Activated gamma-delta T cell (primary cell): ENCODE data around the gene C15orf39.
"Not testable (repeated sequence)": the region's sequence is repeated elsewhere in the genome, so short reads cannot be mapped to it uniquely, and the experiment has no call there.

ENCODE experiments used
- DNase-seq: peaks from one replicate; lab custom pipeline; 2025; lab: John Stamatoyannopoulos, UW

C15orf39 gene

DNA sequence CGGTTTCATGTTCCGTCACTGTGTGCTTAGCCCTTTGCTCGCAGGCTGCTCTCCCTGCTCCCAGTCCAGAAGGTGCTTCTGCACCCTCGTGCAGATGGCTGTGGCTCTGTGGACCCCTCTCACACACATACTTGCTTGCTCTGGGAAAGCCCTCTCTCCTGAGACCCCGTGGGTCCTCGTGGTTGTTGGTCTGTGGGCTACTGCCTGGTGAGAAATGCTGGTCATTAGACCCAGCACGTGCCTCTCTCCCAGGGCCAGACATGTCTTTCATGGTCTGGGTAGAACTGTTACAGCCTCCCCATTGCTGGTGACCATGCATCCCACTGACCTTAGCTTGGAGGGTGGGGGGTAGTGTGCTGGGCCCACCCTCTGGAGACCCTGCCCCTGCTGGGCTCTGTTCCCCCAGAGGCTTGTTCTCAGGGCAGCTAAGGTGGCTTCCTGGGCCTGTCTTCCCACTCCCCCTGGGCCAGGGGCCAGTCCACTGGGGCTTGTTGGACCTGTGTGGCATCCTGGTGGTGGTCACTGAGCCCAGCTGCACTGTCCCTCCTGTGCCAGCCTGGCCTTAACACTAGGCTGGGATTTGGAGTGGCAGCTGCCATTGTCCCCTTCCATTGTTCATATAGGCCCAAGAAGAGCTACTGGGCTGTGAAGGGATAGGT is 10.6 kb downstream of the C15orf39 start:
- no peak for DNase-seq

GRCh38 chr15:75213212-75213767 is 11.6 kb downstream of the C15orf39 start:
- DNase-seq = no peak

DNA sequence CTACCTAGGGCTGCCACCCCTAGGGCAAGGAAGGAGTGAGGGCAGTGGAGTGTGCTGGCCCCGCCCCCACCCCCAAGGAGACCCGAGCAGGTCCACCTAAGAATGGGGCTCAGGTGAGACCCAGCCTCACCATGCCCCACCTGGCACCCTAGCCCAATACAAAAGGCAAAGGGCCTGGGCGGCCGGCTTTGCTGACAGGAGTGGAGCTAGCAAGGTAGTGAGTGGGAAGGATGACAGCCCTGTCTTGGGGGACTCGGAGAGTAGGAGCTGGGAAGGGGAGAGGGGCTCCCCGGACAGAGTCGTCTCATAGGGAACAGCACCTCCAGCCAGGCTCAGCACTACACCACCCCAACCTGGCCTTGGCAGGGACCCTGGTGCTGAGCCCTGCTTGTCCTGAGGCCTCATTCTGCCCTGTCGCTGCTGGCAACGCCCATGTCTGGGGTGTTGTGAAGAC is 12.1 kb downstream of the C15orf39 start:
- no peak for DNase-seq

DNA sequence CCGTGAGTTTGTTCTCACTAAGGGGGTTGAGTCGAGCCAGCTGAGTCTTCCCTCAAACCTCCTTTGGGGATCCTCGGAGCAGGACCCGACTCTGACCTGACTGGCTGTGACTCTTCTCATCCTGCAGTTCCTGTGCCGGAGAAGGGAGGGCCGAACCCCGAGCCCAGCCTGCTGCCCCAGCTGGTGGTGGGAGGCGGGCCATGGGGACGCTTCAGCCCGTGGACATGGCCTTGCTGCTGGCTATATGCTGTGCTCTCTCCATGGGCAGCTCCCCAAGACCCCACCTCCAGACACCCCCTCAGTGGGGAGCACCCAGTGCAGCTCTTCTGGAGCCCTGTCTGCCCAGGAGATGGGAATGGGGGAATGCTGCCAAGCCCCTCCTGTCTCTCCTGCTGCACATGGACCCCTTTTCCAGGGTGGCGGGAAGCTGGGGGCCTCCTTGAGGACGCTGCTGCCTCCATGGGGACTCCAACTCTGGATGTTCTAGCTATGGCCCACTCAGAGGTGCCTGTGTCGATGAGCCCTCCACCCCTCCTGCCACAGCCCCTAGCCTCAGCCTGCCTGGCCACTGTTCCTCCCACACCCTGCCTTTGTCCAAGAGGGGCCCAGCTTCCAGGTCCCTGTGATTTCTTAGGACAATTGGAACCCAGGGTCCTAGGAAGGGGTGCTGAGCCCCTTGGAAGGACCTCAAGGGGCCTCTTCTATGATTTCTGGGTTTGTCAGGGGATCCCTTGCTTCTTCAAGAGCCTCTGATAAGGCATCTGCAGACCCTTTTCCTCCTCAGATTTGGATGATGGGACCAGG is 12.8 kb downstream of the C15orf39 start:
- DNase-seq = no peak

- DNase-seq = no peak
These were observed 13.7 kb downstream of the C15orf39 start for GRCh38 chr15:75215107-75216004.

- no peak for DNase-seq
These were observed 15.3 kb downstream of the C15orf39 start for GRCh38 chr15:75217012-75217411.

GRCh38 chr15:75217574-75217973 is 15.9 kb downstream of the C15orf39 start:
- not testable (repeated sequence) for DNase-seq

DNA sequence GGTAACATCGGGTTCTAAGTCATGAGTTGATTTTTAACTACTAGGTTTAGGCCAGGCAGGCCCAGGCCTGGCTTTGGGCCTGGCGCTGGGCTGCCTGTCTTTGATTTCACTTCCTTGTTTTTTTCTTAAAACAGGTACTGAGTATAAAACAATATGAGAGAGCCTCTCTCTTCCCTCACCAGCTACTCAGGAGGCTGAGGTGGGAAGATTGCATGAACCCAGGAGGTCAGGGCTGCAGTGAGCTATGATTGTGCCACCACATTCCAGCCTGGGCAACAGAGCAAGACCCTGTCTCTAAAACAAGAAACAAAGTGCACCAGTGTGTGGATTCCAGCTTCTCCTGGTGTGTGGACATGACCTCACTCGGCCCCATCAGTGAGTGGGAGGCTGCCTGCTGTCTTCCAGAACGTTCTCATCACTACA is 17.8 kb downstream of the C15orf39 start:
- not testable (repeated sequence) for DNase-seq

- DNase-seq = no peak
These were observed 22.0 kb downstream of the C15orf39 start for GRCh38 chr15:75223688-75224087.

DNA sequence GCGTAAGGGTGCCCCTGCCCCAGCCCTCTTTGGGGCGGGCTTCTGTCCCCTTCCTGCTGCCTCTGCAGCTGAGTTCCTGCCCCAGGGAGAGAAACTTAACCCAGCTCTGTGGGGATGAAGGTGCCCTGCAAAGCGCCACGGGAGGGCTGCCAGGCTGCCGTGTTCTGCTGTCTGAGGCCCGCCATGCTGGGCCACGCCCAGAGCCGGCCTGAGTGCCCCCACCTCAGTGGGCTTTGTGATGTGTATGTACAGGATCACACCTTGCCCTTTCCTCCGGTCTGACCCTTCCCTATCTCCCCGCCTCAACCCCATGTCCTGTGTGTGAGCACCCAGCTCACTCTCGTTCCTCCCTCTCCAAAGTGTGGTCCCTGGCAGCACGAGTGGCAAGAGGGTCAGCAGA is 22.6 kb downstream of the C15orf39 start:
- no peak for DNase-seq

DNA sequence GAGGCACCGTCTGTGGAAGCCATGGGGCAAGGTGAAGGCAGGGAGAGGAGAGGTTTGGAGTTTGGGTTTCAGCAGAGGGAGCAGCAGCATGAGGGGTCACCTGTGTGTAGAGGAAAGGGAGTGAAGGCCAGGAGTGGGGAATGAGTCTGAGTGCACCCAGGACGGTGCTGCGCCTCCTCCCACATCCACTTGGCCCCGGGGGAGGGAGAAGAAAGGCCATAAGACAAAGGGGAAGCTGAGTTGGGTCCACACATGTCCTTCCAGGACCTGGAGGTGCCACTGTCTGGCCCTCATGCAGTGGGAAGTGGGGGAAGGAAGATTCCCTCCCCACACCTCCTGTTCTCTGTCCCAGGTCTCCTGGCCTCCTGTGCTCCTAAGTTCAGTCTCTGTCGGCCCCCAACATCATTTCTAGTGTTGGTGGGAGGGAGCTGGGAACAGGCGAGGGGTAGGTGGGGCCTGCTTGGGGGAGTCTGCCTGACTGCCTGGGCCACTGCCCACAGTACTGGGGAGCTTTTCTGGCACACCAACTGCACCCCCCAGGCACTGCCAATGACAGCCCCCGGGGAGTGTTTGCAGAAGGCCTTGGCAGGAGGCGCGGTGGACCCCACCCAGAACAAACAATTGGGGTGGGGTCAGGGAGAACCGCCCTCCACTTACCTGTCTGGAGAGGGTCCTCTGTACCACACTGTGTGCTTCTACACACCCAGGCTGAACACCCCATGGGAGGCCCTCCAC is 23.6 kb downstream of the C15orf39 start:
- not testable (repeated sequence) for DNase-seq

- no peak for DNase-seq
These were observed 24.5 kb downstream of the C15orf39 start for GRCh38 chr15:75225951-75226732.

- not testable (repeated sequence) for DNase-seq
These were observed 25.4 kb downstream of the C15orf39 start for GRCh38 chr15:75227112-75227511.

- no peak for DNase-seq
These were observed 26.1 kb downstream of the C15orf39 start for GRCh38 chr15:75227663-75228280.

GRCh38 chr15:75228787-75229186 is 27.1 kb downstream of the C15orf39 start:
- no peak for DNase-seq

DNA sequence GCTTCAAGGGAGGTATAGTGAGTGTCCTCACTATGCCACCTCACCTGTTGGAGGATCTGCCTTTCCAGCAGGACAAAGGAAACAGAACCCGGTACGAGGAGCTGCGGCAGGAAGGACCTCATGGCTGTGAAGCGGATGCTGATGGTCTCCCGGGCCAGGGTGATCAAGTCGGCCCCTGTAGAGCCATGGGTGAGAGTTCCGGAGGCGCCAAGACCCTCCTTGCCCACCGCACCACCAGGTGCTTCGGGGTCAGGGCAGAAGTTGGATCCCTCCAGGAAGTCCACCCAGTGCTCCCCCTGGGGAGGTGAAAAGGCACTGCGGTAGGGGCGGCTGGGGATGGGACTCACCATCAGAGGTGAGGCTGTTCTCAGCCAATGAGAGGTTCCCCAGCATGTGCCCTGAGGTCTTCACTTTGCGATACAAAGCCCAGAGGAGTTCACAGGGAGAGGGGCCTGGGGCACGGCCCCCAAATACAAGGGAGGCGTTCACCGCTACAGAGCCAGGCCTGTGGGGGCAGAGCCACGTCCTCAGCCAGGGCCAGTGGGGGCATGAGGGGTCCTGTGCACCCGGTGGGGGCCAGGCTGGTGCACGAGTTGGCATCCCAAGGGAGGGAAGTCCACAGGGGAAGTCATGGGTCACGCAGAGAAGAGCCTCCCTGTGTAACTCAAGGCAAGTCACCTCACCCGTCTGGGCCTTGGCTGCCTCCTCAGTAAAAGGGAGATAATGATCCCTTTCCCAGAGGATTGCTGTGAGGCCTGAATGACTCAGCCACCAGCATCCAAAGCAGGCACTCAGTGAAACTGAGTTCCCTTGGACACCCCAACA is 27.7 kb downstream of the C15orf39 start:
- DNase-seq = no peak

DNA sequence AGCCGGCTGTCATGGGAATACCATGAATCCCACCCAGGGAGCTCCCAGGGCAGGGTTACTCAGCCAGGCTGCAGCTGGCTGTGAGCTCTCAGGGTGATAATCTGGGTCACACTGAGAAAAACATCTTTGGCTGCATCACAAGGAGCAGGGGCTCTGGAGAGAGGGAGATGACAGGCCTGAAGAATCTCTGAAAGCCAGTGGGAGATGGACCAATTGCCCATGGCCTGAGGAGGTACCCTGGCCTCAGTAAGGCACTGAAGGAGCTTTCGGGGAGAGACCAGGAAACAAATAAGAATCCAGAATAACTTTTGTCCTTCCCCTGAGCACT is 28.3 kb downstream of the C15orf39 start:
- no peak for DNase-seq

- no peak for DNase-seq
These were observed 29.1 kb downstream of the C15orf39 start for GRCh38 chr15:75230551-75231371.
